Adipose tissue (tissue), 3 donors: ENCODE data around the gene DNAJC4. TPM values are rescaled to one million over a fixed set of nuclear protein-coding genes. Genes with fewer than 3 reads are reported as not detected.

Experiments used
- H3K27ac ChIP-seq: one replicate; pipeline ENCODE4 v1.5.1; 2013; ENCODE audit warnings: low read depth, low read length
- WGBS, 3 donors: extraction: QIAGEN DNeasy Blood & Tissue Kit; methylation state at CpG; one replicate each; pipeline ENCODE4 v1.1.7; 2013; 5-methylcytosine and 5-hydroxymethylcytosine counted together
- polyA plus RNA-seq, 3 donors: library from polyadenylated mRNA; stranded (reverse); fragments of 200-250 nt; gene quantifications; one replicate each; pipeline ENCODE4 v1.2.3, GENCODE V29; 2013
- donor health status: healthy with polysubstance abuse.
- donor health status: Bipolar disorder and iron deficiency.
- donor health status: healthy.

DNAJC4 gene
- polyA plus RNA-seq, 3 donors, result 34.4 to 47.0 (median 42.8) TPM

GRCh38 chr11:64250415-64251015 lies 20.2 kb downstream of the DNAJC4 start:
- no peak overlapping the region for H3K27ac ChIP-seq
- 22 to 25% (median 23%) methylated on average over 13 of the region's 13 CpGs for WGBS, 3 donors

GRCh38 chr11:64251016-64251752 lies 20.8 kb downstream of the DNAJC4 start, which contains the start of gene PLCB3:
TSS of gene PLCB3 (plus strand) at chr11:64251530. CDS start at chr11:64251650, 120 bp downstream.
- WGBS, 3 donors, result 0 to 1% (median 0%) methylated on average over 45 to 75 of the region's 75 CpGs
- H3K27ac ChIP-seq, result no peak within 1 kb of the TSS

DNA sequence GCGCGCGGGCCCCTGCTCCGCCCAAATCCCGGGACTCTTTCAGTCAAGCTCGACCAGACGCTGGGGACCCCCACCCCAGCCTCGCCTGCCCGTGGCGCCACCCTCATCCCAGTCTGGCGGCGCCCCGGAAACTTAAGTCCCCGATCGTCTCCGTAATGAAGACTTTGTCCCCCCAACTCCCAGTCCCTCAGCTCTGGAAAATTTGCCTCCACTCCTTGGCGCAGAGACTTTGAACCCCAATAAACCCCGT lies 21.3 kb downstream of the DNAJC4 start:
- WGBS, 3 donors, result 0 to 1% (median 0%) methylated on average over 17 to 18 of the region's 18 CpGs
- H3K27ac ChIP-seq, result no peak overlapping the region

DNA sequence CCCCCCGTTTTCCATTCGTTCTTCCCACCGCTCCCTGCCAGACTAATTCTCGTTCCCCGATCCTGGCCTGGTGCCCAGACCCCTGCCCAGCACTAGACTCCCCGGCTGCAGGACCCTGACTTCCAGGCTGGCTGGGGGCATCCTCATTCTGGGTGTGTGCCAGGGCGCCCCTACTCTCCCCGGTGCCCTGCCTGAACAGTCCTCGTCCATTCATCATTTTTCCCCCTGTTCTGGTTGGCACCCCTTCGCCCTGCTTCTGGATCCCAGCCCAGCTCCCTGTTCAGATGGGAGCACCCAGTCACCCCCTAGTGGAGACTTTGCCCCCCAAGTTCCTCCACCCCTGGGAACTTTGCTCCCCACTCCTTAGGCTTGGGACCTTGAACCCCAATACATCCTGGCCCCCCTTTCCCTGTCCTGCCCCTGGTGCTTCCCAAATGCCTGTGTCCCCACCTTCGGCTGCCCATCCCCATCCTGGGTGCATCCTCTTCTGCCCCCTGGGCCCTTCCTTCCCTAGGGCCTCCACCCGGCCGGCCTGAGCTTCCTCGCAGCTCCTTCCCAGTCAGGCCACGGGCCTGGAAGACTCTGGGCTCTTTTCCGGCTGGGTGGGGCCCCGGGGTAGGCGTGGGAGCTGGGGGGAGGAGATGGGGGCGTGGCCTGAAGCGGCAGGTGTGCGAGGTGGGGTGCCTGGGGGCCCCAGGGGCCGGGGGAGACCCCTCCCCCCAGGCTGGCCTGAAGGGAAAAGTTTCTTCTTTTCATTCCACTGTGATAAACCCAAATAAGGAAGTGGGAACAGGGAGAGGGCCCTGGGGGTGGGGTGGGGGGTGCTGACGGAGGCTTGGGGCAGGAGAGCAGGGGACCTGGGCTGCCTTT lies 21.9 kb downstream of the DNAJC4 start:
- no peak overlapping the region for H3K27ac ChIP-seq
- WGBS, 3 donors, result 3 to 6% (median 3%) methylated on average over 23 of the region's 23 CpGs

- 77 to 83% (median 82%) methylated on average over 8 of the region's 8 CpGs for WGBS, 3 donors
- no peak overlapping the region for H3K27ac ChIP-seq
These were observed 22.7 kb downstream of the DNAJC4 start for GRCh38 chr11:64253043-64253442.

DNA sequence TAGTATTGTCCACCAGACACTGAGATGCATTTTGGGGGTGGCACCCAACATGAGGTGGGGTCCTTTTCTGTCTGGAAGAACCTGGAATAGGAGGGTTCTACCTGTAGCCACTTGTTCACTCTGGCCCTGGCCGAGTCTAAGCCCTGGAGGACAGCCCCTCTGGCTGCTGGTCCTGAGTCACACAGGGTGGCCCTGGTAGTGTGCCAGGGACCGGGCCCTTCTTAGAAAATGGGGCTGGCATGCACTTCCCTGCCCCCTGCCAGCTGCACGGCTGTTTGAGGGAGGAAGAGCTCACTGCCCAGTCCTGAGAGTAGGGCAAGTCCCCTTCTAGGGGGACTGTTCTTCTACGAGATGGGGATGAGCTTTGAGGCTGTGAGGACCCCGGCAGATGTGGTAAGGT lies 23.1 kb downstream of the DNAJC4 start:
- no peak overlapping the region for H3K27ac ChIP-seq
- 62 to 65% (median 62%) methylated on average over 5 of the region's 5 CpGs for WGBS, 3 donors

DNA sequence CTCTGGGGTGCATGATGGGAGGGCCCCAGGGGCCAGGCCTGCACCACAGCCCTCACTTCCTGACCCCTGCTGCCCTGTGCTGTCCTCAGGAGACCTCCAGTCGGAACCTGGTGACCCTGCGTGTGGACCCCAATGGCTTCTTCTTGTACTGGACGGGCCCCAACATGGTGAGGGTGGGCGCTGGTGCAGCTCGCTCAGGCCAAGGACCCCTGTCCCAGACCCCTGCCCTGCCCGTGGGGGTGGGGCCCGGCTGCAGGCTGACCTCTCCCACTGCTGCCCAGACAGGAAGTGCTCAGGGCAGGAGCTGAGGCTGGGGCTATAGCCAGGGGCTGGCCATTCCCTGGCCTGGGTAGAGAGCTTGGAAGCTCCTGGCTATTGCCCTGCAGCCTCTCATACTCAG lies 24.0 kb downstream of the DNAJC4 start:
- 87 to 93% (median 93%) methylated on average over 7 of the region's 7 CpGs for WGBS, 3 donors
- H3K27ac ChIP-seq, result no peak overlapping the region

DNA sequence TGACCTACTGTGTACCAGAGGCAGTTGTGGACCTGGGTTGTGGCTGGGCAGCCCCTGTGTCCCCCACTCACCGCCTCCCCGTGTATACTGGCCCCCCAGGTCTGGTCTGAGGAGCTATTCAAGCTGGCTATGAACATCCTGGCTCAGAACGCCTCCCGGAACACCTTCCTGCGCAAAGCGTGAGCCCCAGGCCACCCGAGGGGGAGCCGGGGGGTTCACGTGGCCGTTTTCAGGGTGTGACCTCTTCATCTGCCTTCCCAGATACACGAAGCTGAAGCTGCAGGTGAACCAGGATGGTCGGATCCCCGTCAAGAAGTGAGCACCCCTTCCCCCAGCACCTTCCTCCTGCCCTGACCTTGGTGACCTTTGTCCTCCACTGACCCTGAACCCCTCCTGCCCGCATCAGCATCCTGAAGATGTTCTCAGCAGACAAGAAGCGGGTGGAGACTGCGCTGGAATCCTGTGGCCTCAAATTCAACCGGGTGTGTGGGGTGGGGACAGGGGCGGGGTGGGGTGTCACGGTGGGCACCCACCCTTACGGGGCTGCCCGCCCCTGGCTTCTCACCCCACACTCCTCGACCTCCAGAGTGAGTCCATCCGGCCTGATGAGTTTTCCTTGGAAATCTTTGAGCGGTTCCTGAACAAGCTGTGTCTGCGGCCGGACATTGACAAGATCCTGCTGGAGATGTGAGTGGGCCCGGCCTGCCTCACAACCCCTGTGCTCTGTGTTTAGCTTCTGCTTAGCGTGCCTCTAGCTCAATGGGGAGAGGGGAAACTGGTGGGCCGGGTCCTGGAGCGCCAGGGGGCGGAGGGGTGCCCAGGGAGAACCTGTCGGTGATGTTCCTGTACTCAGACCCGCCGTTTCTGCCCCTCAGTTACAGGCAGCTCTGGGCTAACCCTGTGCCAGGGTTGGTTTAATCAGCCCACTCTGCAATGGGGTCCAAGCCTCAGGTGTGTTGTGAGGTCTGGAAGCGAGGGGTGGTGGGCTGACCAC lies 25.1 kb downstream of the DNAJC4 start:
- 89 to 91% (median 91%) methylated on average over 35 of the region's 35 CpGs for WGBS, 3 donors
- no peak overlapping the region for H3K27ac ChIP-seq

- no peak overlapping the region for H3K27ac ChIP-seq
- WGBS, 3 donors, result 86 to 88% (median 86%) methylated on average over 15 of the region's 15 CpGs
These were observed 26.0 kb downstream of the DNAJC4 start for GRCh38 chr11:64256300-64256699.

DNA sequence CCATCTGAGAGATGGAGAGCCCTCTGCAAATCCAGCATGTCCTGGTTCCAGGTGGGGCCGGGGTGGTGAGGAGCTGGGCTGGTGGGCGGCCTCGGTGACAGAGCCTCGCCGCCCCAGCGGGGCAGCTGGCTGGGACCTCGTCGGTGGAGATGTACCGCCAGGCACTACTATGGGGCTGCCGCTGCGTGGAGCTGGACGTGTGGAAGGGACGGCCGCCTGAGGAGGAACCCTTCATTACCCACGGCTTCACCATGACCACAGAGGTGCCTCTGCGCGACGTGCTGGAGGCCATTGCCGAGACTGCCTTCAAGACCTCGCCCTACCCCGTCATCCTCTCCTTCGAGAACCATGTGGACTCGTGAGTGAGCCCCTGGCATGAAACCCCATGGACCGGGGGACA lies 28.0 kb downstream of the DNAJC4 start:
- WGBS, 3 donors, result 92 to 93% (median 93%) methylated on average over 21 to 24 of the region's 24 CpGs
- H3K27ac ChIP-seq, result no peak overlapping the region

- WGBS, 3 donors, result 91 to 96% (median 92%) methylated on average over 16 to 32 of the region's 32 CpGs
- H3K27ac ChIP-seq, result no peak overlapping the region
These were observed 28.7 kb downstream of the DNAJC4 start for GRCh38 chr11:64258946-64259532.

DNA sequence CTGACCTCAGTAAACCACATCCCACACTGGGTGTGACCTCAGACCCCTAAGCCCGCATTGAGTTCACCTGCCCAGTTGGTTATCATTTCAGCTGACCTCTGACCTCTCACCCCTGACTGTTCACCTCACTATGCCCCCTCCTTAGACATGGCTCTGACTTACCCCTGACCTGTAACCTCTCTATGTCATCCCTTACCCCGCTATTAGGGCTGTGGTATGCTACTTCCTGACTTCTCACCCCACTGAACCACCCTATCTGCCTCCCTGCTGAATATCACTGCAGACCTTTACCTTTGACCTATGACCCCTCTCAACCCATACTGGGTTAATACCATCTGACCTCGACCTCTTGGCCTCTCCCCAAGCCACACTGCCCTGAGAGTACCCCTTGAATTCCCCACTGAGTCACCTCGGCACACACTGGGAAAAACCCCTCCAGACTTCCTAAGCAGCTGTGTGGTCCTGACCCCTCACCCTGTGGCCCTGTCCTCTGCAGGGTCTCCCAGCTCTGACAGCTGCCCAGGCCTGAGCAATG lies 29.3 kb downstream of the DNAJC4 start:
- WGBS, 3 donors, result 83 to 85% (median 84%) methylated on average over 4 of the region's 4 CpGs
- H3K27ac ChIP-seq, result no peak overlapping the region

GRCh38 chr11:64260147-64260708 lies 29.9 kb downstream of the DNAJC4 start:
- 89 to 95% (median 92%) methylated on average over 6 of the region's 6 CpGs for WGBS, 3 donors
- H3K27ac ChIP-seq, result no peak overlapping the region

- no peak overlapping the region for H3K27ac ChIP-seq
- 90 to 93% (median 92%) methylated on average over 18 of the region's 18 CpGs for WGBS, 3 donors
These were observed 31.3 kb downstream of the DNAJC4 start for GRCh38 chr11:64261556-64262080.

- 92 to 94% (median 94%) methylated on average over 40 to 42 of the region's 42 CpGs for WGBS, 3 donors
These were observed 32.1 kb downstream of the DNAJC4 start for GRCh38 chr11:64262271-64263002.

More at GRCh38 chr11:64262271-64263002, 32.1 kb downstream of the DNAJC4 start:
- no peak overlapping the region for H3K27ac ChIP-seq
